ENCODE results near the gene OVOL1. TPM values are rescaled to one million over a fixed set of nuclear protein-coding genes. Genes with fewer than 3 reads are reported as not detected.

Gene OVOL1
- total RNA-seq, 2 donors from 2014 or later: 0.27 TPM; not detected in 1

DNA sequence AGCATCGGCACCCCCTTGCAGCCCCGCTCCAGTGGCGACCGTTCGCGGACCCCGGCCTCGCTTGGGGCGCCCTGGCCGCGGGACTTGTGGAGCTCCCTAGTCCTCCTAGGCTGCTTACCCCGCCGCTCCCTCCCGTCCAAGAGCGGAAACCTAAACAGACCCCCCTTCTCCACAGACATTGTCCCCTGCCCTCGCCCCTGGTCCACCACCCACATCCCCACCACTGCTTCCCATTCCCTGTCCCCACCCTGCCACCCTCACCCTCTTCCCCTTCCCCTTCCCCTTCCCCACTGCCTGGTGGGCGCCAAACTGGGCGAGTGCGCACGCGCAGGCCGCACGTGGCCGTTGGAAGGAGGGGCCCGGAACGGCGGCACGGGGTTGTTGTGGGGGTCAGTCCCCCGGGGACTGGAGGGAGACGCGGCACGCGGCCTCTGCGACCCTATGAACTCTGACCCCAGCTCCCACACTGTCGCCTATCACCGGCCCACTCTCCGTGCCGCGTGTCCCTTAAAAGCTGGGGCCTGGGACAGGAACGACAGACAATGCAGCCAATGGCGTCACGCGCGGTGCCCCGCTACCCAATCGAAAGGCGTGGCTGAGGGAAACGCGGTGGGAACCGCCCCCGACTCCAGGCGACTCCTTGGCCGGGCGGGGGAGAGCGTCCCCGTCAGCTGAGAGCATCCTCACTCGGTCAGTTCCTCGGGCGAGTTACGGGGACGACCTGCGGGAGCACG is 46.6 kb downstream of the OVOL1 start, which contains the start of gene SNX32:
SNX32 (plus strand) TSS at position 667 of the 734 bp plus-strand sequence. CDS start 103 bp downstream, outside the sequence.
- DNase-seq (ENCODE audit: low spot score) (peak; percentile 83), ATAC-seq (ENCODE audit: insufficient number of reproducible peaks, low FRiP score, low read depth) (peak; percentile 67)
- TF ChIP-seq, protein P1, sequence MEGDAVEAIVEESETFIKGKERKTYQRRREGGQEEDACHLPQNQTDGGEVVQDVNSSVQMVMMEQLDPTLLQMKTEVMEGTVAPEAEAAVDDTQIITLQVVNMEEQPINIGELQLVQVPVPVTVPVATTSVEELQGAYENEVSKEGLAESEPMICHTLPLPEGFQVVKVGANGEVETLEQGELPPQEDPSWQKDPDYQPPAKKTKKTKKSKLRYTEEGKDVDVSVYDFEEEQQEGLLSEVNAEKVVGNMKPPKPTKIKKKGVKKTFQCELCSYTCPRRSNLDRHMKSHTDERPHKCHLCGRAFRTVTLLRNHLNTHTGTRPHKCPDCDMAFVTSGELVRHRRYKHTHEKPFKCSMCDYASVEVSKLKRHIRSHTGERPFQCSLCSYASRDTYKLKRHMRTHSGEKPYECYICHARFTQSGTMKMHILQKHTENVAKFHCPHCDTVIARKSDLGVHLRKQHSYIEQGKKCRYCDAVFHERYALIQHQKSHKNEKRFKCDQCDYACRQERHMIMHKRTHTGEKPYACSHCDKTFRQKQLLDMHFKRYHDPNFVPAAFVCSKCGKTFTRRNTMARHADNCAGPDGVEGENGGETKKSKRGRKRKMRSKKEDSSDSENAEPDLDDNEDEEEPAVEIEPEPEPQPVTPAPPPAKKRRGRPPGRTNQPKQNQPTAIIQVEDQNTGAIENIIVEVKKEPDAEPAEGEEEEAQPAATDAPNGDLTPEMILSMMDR (IDR thresholded peaks at IDR 0.05): no peak
- Histone ChIP-seq H3K4me3 (peak within 1 kb of the TSS; percentile 81), H3K4me1 (ENCODE audit: control insufficient read depth in 1 of 2, low read depth in 2 of 2) (peaks cover 3 to 18% of the 10 kb centered on the region in 2 donors), H3K9me3 (no peaks in the 10 kb centered on the region), H3K27me3 (replicated peaks; ENCODE audit: insufficient read depth) (no peaks in the 10 kb centered on the region), H3K27ac (no peak within 1 kb of the TSS), H3K36me3 (no peaks in the 10 kb centered on the region)

DNA sequence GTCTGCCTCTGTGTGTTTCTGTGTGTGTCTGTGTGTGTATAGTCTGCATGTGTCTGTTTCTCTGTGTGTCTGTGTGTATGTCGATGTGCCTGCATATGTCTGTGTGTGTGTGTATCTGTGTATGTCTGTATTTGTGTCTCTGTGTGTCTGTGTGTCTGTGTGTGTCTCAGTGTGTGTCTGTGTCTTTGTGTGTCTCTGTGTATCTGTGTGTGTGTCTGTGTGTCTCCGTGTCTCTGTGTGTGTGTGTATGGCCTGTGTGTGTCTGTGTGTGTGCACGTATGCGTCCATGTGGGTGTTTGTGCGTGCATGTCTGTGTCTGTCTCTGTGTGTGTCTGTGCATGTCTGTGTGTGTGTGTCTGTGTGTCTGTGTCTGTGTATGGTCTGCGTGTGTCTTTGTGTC is 47.3 kb downstream of the OVOL1 start:
- peak overlapping the region; percentile 81 for H3K4me3 ChIP-seq
- no peak for ATAC-seq (ENCODE audit: insufficient number of reproducible peaks, low FRiP score, low read depth)
- no peaks in the 10 kb centered on the region for H3K27me3 ChIP-seq (replicated peaks; ENCODE audit: insufficient read depth)

DNA sequence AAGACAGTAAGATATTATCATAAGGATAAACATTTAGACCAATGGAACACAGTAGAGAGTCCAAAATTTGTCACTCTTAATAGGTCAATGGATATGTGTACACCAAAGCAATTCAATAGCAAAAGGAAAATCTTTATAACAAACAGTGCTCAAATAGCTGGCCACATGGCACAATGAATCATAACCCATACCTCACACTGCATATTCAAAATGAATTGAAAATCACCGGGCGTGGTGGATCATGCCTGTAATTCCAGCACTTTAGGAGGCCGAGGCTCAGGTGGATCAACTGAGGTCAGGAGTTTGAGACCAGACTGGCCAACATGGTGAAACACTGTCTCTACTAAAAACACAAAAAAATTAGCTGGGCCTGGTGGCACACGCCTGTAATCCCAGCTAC is 55.3 kb downstream of the OVOL1 start:
- Histone ChIP-seq H3K4me3 (no peak overlapping the region), H3K27ac (no peak overlapping the region), H3K4me1 (ENCODE audit: control insufficient read depth in 1 of 2, low read depth in 2 of 2) (no peaks in the 10 kb centered on the region), H3K27me3 (replicated peaks; ENCODE audit: insufficient read depth) (no peaks in the 10 kb centered on the region), H3K36me3 (no peaks in the 10 kb centered on the region), H3K9me3 (no peaks in the 10 kb centered on the region)
- DNase-seq (ENCODE audit: low spot score): no peak
- TF ChIP-seq, protein P1 (IDR thresholded peaks at IDR 0.05): no peak
- no peak for ATAC-seq (ENCODE audit: insufficient number of reproducible peaks, low FRiP score, low read depth)

More for the DNA sequence above, 47.3 kb downstream of the OVOL1 start:
- TF ChIP-seq, protein P1 (IDR thresholded peaks at IDR 0.05): no peak
- no peak for DNase-seq (ENCODE audit: low spot score)
- H3K36me3 ChIP-seq: no peaks in the 10 kb centered on the region
- H3K4me1 ChIP-seq (ENCODE audit: control insufficient read depth in 1 of 2, low read depth in 2 of 2): peaks cover 3 to 18% of the 10 kb centered on the region in 2 donors
- no peaks in the 10 kb centered on the region for H3K9me3 ChIP-seq
- H3K27ac ChIP-seq: no peak overlapping the region

DNA sequence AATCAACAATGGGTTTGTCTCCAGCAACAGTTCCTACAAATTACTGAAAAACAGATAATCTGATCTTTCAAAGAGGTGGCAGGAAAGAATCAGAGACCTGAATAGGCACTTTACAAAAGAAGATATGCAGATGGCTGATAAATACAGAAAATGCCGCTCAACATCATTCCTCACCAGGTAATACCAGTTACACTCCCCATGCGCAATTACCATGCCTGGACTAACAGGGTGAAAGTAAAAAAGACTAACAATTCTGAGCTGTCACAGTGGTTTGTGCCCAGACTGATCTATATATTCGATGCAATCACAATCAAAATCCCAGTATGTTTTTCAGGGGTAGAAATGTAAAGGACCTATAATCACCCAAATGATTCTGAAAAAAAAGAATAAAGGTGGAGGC is 56.9 kb downstream of the OVOL1 start:
- ATAC-seq (ENCODE audit: insufficient number of reproducible peaks, low FRiP score, low read depth) (no peak), DNase-seq (ENCODE audit: low spot score) (no peak)
- H3K27ac ChIP-seq: no peak overlapping the region
- H3K36me3 ChIP-seq: no peaks in the 10 kb centered on the region
- TF ChIP-seq, protein P1 (IDR thresholded peaks at IDR 0.05): no peak
- H3K27me3 ChIP-seq (replicated peaks; ENCODE audit: insufficient read depth): no peaks in the 10 kb centered on the region
- no peak overlapping the region for H3K4me3 ChIP-seq
- H3K9me3 ChIP-seq: no peaks in the 10 kb centered on the region
- H3K4me1 ChIP-seq (ENCODE audit: control insufficient read depth in 1 of 2, low read depth in 2 of 2): no peaks in the 10 kb centered on the region

DNA sequence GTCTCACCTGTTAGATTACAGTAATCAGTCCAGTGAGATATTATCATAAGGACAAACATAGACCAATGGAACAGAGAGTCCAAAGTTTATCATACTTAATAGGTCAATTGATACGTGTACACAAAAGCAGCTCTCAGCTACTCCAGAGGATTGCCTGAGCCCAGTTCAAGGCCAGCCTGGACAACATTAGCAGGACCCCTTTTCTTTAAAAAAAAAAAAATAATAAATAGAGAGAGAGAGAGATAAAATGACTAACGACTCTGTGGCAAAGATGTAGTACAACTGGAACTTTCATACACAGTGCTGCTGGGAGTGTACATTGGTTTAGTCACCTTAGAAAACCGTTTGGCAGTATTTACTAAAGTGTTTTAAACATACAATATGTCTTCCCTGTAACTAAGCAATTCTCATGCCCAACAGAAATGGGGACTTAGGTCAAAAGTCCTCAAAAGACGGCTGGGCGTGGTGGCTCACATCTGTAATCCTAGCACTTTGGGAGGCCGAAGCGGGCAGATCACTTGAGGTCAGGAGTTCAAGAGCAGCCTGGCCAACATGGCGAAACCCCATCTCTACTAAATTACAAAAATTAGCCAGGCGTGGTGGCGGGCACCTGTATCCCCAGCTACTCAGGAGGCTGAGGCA is 57.5 kb downstream of the OVOL1 start:
- no peaks in the 10 kb centered on the region for H3K36me3 ChIP-seq
- H3K9me3 ChIP-seq: no peaks in the 10 kb centered on the region
- H3K27me3 ChIP-seq (replicated peaks; ENCODE audit: insufficient read depth): no peaks in the 10 kb centered on the region
- no peak overlapping the region for H3K4me3 ChIP-seq
- H3K27ac ChIP-seq: no peak overlapping the region
- TF ChIP-seq, protein P1 (IDR thresholded peaks at IDR 0.05): no peak
- DNase-seq (ENCODE audit: low spot score) (no peak), ATAC-seq (ENCODE audit: insufficient number of reproducible peaks, low FRiP score, low read depth) (no peak)
- no peaks in the 10 kb centered on the region for H3K4me1 ChIP-seq (ENCODE audit: control insufficient read depth in 1 of 2, low read depth in 2 of 2)
